Omental fat pad (tissue), 4 donors: ENCODE measurements around the gene RER1. TPM values are rescaled to one million over a fixed set of nuclear protein-coding genes. Genes with fewer than 3 reads are reported as not detected.

Source experiments
- ATAC-seq: fragments of 150-250 bp; one replicate; pipeline ENCODE4 v1.9.1; 2016; ENCODE audit warnings: mild to moderate bottlenecking, moderate library complexity; ENCODE audit not compliant: low FRiP score
- DNase-seq: peaks from one replicate; pipeline ENCODE4 v3.0.0-alpha.2; 2019; ENCODE audit warnings: low spot score
- total RNA-seq, 4 donors: library from RNA; depleted of rRNA; stranded (reverse); fragments of >200 nt; gene quantifications; one replicate each; pipeline ENCODE4 v1.1.0, GENCODE V29; 2016
- TF ChIP-seq, protein P1 (sequence below), 3 donors: fragments of 450-650 bp; IDR thresholded peaks; one replicate each; pipeline ENCODE4 v1.5.1; 2016 to 2017; ENCODE audit warnings: antibody characterized with exemption in 3 of 3, mild to moderate bottlenecking in 3 of 3, moderate library complexity in 2 of 3

The RER1 gene
- total RNA-seq, 4 donors from 2014 or later, result 59.4 to 91.7 (median 72.7) TPM

DNA sequence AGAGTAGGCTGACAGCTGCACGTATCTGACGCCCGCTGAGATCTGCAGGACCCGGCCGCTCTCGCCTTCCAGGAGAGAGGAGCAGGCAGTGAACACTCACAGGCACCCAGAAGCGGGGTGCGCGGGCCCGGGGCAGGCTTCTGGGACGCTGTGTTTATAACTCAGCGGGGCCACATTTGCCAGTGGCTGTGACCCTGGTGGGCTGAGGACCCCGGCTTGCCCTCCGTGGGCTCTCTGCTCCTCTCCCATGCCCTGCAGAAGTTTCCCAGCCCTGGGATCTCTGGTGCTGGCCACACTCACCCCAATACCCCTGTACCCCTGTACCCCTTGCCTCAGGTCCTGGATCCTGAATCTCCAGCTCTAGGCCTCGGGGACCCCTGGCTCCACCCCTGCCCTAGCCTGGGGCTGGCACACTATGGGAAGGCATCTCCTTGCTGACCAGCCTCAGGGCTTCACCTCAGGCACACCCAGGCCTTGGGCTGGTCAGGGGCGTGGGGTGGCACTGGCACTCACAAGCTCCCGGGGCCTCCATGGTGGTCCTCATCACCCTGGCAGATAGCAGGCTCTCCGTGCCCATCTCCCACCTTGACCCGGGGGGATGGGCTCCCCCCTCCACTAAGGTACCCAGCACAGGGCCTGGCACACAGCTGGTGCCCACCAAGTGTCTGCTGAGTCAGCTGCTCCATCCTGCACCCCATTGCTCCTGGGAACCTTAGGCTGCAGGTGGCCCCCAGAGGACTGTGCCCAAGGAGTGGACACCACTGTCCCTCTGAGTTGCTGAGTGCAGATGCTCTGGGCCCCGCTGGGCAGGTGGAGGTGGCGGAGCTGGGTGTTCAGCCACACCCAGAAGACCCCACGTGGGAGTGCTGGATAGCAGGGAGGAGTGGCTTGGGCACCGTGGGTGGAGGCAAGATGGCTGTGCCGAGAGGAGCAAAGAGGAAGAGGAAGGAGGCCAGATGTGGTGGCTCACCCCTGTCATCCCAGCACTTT lies 32.7 kb upstream of the RER1 start:
- DNase-seq (no peak), ATAC-seq (peak; percentile 39)
- TF ChIP-seq, protein P1, sequence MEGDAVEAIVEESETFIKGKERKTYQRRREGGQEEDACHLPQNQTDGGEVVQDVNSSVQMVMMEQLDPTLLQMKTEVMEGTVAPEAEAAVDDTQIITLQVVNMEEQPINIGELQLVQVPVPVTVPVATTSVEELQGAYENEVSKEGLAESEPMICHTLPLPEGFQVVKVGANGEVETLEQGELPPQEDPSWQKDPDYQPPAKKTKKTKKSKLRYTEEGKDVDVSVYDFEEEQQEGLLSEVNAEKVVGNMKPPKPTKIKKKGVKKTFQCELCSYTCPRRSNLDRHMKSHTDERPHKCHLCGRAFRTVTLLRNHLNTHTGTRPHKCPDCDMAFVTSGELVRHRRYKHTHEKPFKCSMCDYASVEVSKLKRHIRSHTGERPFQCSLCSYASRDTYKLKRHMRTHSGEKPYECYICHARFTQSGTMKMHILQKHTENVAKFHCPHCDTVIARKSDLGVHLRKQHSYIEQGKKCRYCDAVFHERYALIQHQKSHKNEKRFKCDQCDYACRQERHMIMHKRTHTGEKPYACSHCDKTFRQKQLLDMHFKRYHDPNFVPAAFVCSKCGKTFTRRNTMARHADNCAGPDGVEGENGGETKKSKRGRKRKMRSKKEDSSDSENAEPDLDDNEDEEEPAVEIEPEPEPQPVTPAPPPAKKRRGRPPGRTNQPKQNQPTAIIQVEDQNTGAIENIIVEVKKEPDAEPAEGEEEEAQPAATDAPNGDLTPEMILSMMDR (IDR thresholded peaks at IDR 0.05), result no peak

DNA sequence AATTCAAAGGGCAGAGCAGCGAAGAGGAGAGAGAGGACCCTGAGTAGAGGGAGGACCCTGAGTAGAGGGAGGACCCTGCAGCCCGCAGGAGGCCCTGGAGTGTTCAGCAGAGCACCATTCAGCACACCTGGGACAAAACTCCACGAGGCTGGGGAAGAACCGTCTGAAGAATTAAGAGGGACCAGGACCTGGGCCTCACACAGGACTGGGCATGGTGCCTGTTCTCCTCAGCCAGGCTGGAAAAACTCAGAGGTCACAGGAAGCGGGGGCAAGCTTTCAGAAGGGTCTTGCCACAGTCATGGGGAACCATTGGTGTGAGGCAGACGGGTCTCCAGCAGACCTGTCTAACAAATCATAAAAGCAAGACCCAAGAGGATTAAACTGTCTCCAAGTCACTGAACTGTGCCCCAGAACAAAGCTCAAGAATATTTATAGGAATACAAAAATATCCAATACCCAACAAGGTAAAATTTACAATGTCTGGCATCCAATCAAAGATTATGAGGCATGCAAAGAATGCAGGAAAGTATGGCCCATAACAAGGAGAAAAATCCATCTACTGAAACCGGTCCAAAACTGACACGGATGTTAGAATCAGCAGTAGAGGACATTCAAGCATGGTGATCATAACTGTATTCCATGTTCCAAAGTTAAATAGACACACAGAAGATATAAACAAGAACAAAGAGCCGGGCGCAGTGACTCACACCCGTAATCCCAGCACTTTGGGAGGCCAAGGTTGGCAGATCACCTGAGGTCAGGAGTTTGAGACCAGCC lies 30.9 kb upstream of the RER1 start:
- DNase-seq (no peak), ATAC-seq (no peak)
- TF ChIP-seq, protein P1 (IDR thresholded peaks at IDR 0.05), result no peak

DNA sequence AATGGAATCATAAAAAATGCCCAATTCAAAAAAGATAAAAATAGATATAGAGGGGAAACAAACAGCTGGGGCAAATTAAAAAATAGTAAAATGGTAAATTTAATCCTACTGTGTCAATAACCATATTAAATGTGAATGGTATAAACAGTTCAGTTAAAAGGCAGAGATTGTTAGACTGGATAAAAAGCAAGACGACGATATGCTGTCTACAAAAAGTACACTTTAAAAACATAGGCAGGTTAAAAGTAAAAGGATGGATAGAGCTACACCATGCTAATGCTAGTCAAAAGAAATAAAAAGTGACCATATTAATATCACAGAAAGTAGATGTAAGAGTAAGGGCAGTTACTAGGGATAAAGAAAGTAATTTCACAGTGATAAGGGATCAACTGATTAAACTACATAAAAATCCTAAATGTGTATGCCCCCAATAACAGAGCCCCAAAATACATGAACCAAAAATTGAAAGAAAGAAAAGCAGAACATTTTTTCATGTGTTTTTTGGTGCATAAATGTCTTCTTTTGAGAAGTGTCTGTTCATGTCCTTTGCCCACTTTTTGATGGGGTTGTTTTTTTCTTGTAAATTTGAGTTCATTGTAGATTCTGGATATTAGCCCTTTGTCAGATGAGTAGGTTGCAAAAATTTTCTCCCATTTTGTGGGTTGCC lies 27.7 kb upstream of the RER1 start:
- ATAC-seq (no peak), DNase-seq (no peak)
- TF ChIP-seq, protein P1 (IDR thresholded peaks at IDR 0.05), result no peak

DNA sequence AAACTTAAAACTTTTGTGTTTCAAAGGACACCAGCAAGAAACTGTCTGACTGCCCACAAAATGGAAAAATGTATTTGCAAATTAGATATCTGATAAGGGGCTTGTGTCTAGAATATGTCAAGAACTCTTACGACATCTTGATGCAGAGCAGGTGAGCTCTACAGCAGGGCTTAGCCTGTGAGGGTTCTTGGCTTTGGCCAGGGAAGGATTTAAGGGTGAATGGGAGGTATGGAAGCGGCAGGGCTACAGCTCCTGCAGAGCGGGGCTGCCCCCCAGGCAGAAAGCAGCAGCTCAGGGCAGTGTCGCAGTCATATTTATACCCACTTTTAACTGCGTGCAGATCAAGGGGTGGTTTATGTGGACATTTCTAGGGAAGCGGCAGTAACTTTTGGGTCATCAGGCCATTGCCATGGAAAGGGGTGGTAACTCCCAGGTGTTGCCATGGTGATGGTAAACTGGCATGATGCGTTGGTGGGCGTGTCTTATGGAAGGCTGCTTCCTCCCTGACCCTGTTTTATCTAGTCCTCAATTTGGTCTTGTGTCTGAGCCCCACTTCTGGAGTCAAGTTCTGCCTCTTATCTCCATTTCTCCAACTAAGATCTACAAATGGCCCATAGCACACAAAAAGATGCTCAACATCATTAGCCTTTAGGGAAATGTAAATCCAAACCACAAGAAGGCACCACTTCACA lies 23.4 kb upstream of the RER1 start:
- TF ChIP-seq, protein P1 (IDR thresholded peaks at IDR 0.05), result no peak
- ATAC-seq (no peak), DNase-seq (no peak)

DNA sequence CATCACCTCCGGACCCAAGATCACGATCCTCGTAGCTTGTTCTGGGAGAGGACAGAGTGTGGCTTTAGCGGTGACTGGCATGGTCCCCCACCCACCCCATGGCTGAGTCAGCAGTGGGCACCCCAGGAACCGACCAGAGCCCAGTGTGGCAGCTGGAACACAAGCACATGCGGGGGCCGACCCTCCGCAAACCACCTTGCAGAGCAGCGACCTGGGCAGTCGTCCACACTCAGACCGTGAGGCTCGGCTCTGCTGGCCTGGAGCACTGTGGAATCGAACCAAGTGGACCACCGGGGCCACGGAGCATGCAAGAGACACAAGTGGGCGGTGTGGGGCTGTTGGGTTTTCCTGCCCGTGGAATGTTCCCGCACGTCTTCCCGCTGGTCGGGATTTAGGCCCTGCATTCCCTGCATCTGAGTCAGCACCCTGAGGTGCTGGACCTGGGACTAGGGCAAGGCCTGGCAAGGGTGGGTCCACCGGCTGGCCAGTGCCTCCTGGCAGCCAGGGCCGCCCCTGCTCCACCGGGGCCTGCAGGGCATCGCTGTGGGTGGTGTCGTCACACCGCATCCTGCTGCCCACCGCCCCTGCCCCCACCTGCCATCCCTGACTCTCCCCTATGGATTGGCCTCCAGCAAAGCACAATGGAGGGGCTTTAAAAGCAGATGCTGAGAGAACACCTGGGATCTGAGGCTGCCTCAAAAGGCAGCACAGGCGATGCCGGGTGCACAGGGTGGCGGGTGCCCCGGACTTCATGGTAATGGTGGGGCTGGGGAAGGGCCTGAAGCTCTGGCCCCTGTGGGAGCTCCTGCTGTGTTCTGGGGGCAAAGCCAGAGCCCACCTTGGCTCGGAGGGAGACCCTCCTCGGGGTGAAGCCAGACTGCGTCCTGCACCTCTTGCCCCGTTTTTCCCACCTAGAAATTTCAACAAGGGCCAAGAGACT lies 18.8 kb upstream of the RER1 start:
- no peak for ATAC-seq
- TF ChIP-seq, protein P1 (IDR thresholded peaks at IDR 0.05), result no peak
- DNase-seq, result no peak
